Brain microvascular endothelial cell (primary cell): ENCODE results near the gene MFAP3.

Experiments
- DNase-seq: peaks from one replicate; pipeline ENCODE4 v3.0.0-alpha.2; 2020
- H3K27ac ChIP-seq: fragments of 250-450 bp; sonication (Bioruptor Pico); 2 replicates; pipeline ENCODE4 v1.5.1; 2020; ENCODE audit warnings: mild to moderate bottlenecking, moderate library complexity
- H3K27me3 ChIP-seq: fragments of 250-450 bp; sonication (Bioruptor Pico); replicated peaks from 2 replicates; pipeline ENCODE4 v1.5.1; 2020; ENCODE audit warnings: mild to moderate bottlenecking
- H3K36me3 ChIP-seq: fragments of 250-450 bp; sonication (Bioruptor Pico); replicated peaks from 2 replicates; pipeline ENCODE4 v1.5.1; 2020; ENCODE audit warnings: mild to moderate bottlenecking
- H3K4me3 ChIP-seq: 2 replicates; pipeline ENCODE4 v1.5.1; 2011; ENCODE audit warnings: low read depth, mild to moderate bottlenecking, control low read depth, low read length, moderate library complexity
- in situ Hi-C: cut with HindIII; loops from 2 replicates; pipeline ENCODE4 v1.10.0; 2017; ENCODE audit warnings: low sequenced_read_pairs, low pct_ligation_motif_present
- TF ChIP-seq, protein P1 (sequence below): IDR thresholded peaks from 2 replicates; pipeline ENCODE4 v1.5.1; 2011; ENCODE audit warnings: low read depth, mild to moderate bottlenecking, moderate library complexity, low read length, control low read depth, inconsistent platforms; ENCODE audit errors: missing control alignments

MFAP3 gene

DNA sequence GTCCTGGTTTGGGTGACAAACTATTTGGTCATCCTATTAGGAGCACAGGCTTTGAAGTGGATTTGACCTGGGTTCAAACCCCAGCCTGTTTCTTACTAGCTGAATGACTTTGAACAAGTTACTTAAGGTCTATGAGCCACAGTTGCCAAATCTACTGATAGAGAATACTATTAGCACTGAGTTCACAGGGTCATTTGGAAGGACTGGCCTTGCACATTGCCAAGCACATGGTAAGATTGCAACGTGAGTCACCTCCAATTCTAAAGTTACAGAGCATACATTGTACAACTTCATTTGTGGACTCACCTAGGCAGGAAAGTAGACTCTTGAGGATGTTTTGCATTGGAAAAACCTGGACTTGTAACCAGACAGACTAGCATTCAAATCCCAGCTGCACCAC, 38.9 kb downstream of the MFAP3 start:
- H3K27ac ChIP-seq, result no peak overlapping the region
- in situ Hi-C loops, result loop anchor here (10.0 kb wide), 1 partner anchor 97 kb away; no protein-coding TSS in a partner anchor
- DNase-seq, result no peak
- no peaks in the 10 kb centered on the region for H3K36me3 ChIP-seq
- H3K4me3 ChIP-seq, result no peak overlapping the region
- H3K27me3 ChIP-seq, result no peaks in the 10 kb centered on the region
- TF ChIP-seq, protein P1, sequence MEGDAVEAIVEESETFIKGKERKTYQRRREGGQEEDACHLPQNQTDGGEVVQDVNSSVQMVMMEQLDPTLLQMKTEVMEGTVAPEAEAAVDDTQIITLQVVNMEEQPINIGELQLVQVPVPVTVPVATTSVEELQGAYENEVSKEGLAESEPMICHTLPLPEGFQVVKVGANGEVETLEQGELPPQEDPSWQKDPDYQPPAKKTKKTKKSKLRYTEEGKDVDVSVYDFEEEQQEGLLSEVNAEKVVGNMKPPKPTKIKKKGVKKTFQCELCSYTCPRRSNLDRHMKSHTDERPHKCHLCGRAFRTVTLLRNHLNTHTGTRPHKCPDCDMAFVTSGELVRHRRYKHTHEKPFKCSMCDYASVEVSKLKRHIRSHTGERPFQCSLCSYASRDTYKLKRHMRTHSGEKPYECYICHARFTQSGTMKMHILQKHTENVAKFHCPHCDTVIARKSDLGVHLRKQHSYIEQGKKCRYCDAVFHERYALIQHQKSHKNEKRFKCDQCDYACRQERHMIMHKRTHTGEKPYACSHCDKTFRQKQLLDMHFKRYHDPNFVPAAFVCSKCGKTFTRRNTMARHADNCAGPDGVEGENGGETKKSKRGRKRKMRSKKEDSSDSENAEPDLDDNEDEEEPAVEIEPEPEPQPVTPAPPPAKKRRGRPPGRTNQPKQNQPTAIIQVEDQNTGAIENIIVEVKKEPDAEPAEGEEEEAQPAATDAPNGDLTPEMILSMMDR, result no peak

DNA sequence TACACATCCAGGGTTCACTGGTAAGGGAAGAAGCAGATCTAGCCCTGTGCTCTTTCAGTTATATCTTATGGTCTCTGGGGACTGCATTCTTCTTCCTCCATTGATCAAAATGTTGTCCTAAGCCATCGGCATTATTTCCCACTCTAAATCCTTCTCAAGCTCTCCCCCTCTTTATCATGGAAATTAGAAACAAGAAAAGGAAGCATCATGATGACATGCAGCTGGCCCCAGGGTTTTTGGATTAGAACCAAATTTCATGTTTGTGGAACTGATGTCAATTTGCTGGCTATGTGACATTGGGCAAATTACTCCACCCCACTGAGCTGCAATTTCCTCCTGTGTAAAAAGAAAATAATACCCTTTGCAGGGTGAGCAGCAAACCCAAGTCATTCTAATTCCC, 39.5 kb downstream of the MFAP3 start:
- DNase-seq, result no peak
- Histone ChIP-seq H3K27me3 (no peaks in the 10 kb centered on the region), H3K27ac (no peak overlapping the region), H3K4me3 (no peak overlapping the region), H3K36me3 (no peaks in the 10 kb centered on the region)
- TF ChIP-seq, protein P1, result no peak
- in situ Hi-C loops, result loop anchor here (10.0 kb wide), 1 partner anchor 97 kb away; no protein-coding TSS in a partner anchor

DNA sequence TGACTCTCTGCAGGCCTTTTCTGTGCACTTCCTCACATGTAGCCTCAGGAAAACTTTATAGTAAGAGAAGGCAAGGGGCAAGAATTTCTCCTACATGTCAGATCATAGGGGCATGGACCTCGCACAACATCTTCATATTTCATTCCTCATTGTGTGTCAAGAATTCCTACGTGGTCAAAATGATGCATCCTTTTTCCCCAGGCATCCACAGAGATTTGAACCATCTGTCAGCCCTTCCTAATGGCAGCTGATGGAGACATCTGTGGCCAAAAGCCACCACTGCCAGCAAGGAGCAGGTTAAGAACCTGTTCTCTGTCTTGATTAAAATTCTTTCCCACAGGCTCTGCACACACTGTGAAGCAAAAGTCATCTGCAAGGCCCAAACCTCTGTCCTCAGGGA, 42.5 kb downstream of the MFAP3 start:
- no peak for DNase-seq
- Histone ChIP-seq H3K27ac (no peak overlapping the region), H3K27me3 (no peaks in the 10 kb centered on the region), H3K4me3 (no peak overlapping the region), H3K36me3 (no peaks in the 10 kb centered on the region)
- TF ChIP-seq, protein P1, result no peak
- in situ Hi-C loops, result no loop called here

DNA sequence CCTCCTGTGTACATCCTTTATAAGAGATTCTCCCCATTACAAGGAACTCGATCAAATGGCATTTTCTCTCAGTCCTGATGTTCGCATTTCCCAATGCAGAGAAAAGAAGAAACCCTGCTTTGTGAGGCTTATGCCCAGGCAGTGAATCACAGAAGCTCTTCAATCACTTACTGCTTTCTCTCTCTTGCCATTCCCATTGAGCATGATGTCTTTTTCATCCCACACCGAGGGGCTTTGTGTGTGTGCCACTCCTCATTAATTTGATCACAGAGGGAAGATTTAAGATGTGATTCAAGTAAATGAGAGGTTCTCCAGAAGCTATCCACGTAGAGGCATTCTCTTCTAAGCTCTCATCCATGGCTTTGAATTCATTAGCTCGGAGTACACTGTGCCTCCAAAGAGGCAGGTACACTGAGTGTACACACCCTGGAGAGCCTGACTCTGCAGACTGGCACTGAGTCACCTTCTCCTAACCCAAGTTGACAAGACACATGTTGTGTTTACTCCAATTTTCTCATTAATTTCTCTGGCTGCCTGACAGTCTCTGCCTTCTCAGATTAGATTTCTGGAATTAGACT, 45.4 kb downstream of the MFAP3 start:
- Histone ChIP-seq H3K36me3 (no peaks in the 10 kb centered on the region), H3K27me3 (no peaks in the 10 kb centered on the region), H3K4me3 (no peak overlapping the region), H3K27ac (no peak overlapping the region)
- in situ Hi-C loops, result no loop called here
- TF ChIP-seq, protein P1, result no peak
- no peak for DNase-seq

DNA sequence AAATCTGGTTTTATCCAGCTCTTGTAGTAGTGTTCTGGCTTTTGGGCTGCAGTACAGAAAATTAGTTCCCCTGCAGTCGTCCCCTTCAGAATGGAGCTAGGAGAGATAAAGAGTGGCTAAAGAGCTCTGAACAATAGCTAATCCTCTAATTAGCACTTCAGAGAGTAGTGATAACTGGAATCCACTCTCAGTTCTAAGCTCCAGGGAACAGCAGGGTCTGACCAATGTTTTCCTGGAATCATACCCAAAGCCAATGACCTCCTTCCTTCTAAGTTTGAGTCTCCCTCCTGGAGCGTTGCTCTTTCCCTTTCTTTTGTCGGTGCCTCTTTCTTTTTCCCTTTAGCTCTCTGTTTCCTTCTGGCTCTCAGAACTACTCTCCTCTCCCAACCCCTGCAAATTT, 47.4 kb downstream of the MFAP3 start:
- Histone ChIP-seq H3K27ac (no peak overlapping the region), H3K4me3 (no peak overlapping the region), H3K27me3 (no peaks in the 10 kb centered on the region), H3K36me3 (no peaks in the 10 kb centered on the region)
- DNase-seq, result no peak
- in situ Hi-C loops, result no loop called here
- TF ChIP-seq, protein P1, result no peak

DNA sequence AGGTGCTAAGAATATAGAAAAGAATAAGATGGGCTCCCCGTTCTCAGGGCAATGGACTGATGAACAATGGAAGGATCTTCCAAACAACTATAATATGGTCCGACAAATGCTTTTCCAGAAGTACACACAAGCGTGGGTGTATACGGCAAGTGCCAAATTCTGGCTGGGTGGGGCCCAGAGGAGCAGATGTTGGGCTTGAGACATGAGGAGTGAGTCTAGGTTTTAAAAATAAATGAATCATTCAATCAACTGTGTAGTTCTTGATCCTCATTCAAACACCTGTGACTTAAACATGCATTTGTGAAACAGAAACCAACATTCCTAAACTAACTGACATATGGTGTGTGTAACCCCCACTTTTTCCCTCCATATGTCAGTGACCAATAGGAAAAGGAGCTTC, 47.9 kb downstream of the MFAP3 start:
- in situ Hi-C loops, result no loop called here
- H3K27ac ChIP-seq, result no peak overlapping the region
- H3K36me3 ChIP-seq, result no peaks in the 10 kb centered on the region
- H3K4me3 ChIP-seq, result no peak overlapping the region
- DNase-seq, result no peak
- H3K27me3 ChIP-seq, result no peaks in the 10 kb centered on the region
- TF ChIP-seq, protein P1, result no peak
